ENCODE measurements around the gene BCAP31.
A peak's percentile ranks its signal among the peaks of the same experiment; 100 is the strongest.

BCAP31 gene

DNA sequence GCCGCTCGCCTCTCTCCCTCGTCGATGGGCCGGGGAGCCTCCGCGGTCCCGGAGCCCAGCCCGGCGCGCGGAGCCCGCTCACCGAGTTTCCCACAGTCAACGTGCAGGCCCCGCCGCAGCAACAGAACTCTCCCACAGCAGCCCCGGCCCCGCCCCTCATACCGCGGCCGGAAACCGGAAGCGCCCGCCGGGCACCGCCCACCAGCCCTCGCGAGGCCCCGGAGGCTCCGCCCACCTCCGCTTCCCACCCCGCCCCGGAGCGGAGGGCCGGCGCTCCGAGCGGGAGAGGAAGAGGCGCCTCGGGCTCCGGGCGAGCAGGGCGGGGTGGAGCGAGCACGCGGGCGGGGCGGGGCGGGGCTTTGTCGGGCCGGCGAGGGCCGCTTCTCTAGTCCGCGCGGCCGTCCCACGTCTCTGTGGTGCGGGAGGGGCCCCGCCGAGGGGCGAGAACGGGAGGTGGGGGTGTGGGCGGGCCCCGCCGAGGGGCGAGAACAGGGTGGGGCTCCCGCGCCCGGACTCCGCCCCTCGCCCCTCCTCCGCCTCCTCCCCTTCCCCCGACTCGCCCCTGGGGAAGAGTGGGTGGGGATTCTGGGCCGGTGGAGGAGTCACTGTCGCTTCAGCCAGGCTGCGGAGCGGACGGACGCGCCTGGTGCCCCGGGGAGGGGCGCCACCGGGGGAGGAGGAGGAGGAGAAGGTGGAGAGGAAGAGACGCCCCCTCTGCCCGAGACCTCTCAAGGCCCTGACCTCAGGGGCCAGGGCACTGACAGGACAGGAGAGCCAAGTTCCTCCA, at the start of gene BCAP31, which contains the start of gene ABCD1:
Gene BCAP31 (minus strand): TSS at position 136 of the 787 bp plus-strand sequence. CDS start 1,143 bp downstream, outside the sequence.
Gene ABCD1 (plus strand): TSS at position 605 of the 787 bp plus-strand sequence. CDS start 411 bp downstream, outside the sequence.
- DNase-seq: peak; percentile 89

DNA sequence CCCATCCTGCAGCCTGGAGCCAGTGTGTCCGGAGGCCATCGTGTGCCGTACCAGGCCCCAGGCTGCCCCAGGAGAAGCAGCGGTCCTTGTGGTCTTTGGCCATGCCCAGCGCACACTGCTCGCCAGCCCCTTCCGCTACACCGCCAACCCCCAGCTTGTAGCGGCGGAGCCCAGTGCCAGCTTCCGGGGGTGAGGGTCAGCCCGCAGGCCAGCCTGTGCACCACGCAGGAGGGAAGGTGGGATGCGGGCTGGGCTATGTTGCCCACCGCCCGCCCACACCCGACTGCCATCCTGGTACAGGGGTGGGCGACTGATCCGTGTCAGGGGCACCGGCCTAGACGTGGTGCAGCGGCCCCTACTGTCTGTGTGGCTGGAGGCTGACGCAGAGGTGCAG, 49.0 kb upstream of the BCAP31 start:
- no peak for DNase-seq

DNA sequence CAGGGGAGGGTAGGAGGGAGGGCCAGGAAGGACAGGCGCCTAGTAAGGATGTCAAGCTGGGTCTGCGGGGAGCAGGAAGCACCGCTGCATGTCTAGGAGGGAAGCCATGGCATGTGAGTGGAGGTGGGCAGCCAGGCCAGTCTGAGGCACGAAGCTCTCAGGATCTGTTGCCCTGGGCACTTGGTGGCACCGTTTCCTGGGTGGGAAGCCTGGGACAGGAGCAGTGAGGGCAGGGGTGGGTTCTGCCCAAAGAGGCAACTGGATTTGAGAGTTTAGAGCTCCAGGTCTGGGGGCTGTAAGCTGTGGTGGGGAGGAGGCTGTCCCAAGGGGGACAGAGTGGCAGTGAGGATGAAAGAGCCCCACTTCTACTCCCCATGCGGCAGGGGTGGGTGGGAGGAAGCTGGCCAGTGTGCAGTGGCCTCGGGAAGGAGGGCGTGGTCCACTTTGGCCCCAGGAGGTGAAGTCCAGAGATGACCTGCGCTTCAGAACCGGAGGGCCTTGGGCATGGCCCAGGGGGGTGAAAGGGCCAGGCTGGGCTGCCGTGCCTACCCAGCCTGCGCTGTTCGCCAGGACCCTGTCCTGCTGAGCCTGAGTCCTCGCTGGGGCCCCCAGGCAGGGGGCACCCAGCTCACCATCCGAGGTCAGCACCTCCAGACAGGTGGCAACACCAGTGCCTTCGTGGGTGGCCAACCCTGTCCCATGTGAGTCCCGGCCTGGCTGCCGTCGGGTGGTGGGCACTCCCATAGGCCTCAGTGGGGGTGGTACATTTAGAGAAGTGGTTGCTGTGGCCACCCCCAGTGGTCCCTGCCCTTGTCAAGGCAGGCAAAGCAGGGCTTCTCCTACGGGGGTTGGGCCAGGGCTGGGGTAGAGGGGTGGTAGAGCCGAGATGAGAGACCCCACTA, 48.4 kb upstream of the BCAP31 start:
- DNase-seq: no peak

DNA sequence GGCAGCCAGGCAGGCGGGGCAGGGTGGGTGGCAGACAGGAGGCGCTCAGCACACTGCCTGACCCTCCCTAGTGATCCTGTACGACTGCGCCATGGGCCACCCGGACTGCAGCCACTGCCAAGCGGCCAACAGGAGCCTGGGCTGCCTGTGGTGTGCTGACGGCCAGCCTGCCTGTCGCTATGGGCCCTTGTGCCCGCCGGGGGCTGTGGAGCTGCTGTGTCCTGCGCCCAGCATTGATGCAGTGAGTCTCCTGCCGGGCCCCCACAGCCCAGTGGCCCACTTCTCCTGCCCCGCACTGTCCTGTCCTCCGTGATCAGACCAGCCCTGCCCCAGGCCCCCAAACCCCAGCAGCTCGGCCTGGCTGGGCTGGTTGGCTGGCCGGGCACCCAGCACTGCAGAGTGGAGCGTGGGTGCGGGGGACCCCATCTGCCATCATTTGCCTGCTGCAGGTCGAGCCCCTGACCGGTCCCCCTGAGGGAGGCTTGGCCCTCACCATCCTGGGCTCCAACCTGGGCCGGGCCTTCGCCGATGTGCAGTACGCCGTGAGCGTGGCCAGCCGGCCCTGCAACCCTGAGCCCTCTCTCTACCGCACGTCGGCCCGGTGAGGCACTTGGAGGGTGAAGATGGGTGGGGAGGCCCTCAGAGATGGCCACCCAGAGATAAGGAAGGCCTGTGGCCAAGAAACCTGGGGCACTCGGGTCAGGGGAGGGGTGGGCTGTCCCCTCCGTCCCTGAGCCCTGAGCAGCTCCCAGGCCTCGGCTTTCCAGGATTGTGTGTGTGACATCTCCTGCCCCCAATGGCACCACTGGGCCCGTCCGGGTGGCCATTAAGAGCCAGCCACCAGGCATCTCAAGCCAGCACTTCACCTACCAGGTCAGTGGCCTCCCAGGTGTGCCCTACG, 47.5 kb upstream of the BCAP31 start:
- DNase-seq: no peak

DNA sequence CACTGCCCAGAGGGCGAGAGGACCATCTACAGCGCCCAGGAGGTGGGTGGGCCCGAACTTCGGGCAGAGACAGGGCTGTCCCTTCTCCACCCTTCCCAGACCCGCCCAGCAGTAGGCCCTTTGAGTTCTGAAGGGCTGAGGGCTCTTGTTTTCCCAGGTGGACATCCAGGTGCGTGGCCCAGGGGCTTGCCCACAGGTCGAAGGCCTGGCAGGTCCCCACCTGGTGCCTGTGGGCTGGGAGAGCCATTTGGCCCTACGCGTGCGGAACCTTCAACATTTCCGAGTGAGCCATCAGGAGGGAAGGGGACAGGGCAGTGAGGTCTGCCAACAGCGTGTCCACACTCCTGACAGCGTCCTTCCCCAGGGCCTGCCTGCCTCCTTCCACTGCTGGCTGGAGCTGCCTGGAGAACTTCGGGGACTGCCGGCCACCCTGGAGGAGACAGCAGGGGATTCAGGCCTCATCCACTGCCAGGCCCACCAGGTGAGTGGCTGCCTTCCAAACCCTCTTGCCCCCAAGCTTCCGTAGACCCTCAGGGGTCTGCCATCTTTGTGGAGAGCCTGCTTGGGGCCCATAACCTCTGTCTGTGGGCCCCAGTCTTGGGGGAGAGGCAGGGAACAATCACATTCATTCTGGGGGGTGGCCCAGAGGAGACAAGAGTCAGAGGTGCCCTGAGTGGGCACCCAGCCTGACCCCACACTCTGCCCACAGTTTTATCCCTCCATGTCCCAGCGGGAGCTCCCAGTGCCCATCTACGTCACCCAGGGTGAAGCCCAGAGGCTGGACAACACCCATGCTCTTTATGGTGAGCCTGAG, 46.6 kb upstream of the BCAP31 start:
- DNase-seq: no peak

DNA sequence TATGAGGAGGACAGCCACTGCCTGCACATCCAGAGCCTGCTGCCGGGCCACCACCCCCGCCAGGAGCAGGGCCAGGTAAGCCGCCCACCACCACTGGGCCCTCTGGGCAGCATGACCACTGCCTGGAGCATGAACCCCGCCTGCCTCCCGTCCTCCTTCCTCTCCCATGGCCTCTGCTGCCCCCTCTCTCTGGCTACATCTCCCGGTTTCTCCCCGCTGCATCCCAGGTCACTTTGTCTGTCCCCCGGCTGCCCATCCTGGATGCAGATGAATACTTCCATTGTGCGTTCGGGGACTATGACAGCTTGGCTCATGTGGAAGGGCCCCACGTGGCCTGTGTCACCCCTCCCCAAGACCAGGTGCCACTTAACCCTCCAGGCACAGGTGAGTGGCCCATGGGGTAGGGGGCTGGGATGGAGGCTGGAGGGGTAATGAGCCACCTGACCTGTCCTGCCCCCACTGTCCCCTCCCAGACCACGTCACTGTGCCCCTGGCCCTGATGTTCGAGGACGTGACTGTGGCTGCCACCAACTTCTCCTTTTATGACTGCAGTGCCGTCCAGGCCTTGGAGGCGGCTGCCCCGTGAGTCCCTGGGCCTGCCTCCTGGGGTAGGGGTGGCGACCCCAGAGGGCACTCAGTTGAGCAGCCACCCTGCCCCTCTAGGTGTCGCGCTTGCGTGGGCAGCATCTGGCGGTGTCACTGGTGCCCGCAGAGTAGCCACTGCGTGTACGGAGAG, 45.8 kb upstream of the BCAP31 start:
- DNase-seq: no peak

DNA sequence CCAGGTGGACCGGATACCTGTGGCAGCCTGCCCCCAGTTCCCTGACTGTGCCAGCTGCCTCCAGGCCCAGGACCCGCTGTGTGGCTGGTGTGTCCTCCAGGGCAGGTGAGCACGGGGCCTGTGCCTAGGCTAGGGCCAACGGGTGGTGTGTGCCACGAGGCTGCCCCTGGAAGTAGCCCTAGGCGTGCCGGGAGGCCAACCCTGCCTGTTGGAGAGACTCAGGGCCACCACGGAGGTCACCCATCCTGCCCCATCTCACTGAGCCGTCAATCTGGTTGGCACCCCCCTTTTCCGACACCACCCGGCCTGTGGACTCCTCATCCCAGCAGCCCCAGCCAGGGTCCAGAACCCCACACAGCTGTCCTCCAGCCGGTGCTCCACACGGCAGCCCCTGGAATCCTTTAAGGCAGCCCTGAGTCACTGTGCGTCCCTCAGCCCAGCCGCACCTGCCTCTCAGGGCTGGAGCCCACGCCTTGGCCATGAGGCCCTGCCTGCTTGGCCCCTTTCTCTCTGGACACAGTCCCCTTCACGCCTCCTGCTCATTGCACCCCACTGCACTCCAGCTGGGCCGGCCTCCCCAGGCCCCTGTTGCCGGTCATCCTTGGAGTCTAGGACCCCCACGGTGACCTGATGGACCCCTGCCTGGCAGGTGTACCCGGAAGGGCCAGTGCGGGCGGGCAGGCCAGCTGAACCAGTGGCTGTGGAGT, 45.1 kb upstream of the BCAP31 start:
- no peak for DNase-seq

DNA sequence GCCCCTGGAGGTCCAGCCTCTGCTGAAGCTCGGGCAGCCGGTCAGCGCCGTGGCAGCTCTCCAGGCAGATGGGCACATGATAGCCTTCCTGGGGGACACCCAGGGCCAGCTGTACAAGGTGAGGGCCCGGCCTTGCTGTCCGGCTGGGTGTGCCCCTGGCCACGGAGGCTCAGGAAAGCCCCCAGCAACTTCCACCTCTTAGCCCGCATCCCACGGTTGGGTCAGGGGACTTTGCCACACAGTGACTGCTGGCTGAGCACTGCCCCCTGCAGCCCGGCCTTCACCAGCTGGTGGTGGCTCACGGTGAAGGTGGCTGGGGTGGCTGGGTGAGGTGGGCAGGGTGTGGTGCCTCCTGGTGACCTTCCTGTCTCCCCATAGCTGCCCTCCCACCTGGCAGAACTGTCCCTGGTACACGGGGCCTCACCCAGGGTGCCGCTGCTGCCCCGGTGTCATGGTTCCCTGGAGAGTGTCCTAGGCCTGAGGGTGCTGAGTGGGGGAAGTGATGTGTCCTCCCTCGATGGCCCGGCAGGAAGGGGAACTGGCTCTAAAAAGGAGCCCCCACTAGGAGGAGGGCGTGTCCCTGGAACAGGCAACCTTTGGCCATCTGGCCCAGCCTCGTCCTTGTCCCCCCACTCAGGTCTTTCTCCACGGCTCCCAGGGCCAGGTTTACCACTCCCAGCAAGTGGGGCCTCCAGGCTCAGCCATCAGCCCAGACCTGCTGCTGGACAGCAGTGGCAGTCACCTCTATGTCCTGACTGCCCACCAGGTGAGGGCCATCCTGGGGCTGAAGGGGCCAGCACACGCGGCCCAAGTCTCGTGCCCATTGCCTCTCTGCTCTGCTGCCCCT, 44.3 kb upstream of the BCAP31 start:
- DNase-seq: no peak

DNA sequence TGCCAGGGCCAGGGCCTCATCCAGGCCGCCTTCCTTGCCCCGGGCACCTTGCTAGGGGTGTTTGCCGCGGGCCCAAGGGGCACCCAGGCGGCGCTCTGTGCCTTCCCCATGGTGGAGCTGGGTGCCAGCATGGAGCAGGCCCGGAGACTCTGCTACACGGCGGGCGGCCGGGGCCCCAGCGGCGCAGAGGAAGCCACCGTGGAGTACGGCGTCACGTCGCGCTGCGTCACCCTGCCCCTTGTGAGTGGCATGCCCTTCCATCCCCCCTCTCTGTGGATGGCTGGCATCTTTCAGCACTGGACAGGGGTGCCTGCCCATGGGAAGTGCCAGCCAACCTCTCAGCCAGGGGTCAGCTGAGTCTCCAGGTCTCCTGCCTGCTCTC, 43.5 kb upstream of the BCAP31 start:
- DNase-seq: no peak

DNA sequence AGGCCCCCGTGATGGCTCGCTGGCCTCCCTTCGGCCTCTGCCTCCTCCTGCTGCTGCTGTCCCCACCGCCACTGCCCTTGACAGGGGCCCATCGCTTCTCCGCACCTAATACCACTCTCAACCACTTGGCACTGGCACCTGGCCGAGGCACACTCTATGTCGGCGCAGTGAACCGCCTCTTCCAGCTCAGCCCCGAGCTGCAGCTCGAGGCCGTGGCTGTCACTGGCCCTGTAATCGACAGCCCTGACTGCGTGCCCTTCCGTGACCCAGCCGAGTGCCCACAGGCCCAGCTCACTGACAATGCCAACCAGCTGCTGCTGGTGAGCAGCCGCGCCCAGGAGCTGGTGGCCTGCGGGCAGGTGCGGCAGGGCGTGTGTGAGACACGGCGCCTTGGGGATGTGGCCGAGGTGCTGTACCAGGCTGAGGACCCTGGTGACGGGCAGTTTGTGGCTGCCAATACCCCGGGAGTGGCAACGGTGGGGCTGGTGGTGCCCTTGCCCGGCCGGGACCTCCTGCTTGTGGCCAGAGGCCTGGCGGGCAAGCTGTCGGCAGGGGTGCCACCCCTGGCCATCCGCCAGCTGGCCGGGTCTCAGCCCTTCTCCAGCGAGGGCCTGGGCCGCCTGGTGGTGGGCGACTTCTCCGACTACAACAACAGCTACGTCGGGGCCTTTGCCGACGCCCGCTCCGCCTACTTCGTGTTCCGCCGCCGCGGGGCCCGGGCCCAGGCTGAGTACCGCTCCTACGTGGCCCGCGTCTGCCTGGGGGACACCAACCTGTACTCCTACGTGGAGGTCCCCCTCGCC, 42.9 kb upstream of the BCAP31 start:
- no peak for DNase-seq

DNA sequence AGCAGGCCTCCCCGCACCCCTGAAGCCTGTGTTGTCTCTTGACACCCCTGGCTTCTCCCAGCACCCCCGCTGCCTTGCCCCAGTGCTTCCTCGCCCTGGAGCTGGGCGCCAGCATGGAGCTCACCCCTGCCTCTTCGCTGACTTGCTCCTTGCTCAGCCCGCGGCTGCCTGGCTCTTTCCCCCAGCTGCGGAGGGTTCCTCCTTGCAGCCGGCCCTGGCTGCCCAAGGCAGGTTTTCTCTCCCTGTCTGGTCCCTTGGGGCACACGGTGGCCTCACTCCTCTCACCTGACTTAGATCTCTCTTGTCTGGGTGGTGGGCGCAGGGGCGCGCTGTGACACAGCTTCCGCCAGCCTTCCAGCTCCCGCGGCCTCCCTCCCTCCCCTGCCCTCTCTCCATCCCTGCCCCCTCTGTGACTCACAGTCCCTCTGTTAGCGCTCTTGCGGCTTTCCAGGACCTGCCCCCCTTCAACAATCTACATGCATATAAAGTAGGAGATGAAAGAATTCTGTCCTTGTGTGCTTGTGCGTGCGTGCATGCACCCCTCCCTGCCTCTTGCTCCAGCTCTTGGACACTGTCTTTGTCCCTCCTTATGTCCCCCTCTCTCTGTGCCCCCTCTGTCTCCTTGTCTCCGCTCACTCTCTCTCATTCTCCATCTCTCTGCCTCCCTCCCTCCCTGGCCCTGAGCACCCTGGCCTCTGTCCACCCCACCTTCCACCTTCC, 42.1 kb upstream of the BCAP31 start:
- DNase-seq: peak; percentile 21

DNA sequence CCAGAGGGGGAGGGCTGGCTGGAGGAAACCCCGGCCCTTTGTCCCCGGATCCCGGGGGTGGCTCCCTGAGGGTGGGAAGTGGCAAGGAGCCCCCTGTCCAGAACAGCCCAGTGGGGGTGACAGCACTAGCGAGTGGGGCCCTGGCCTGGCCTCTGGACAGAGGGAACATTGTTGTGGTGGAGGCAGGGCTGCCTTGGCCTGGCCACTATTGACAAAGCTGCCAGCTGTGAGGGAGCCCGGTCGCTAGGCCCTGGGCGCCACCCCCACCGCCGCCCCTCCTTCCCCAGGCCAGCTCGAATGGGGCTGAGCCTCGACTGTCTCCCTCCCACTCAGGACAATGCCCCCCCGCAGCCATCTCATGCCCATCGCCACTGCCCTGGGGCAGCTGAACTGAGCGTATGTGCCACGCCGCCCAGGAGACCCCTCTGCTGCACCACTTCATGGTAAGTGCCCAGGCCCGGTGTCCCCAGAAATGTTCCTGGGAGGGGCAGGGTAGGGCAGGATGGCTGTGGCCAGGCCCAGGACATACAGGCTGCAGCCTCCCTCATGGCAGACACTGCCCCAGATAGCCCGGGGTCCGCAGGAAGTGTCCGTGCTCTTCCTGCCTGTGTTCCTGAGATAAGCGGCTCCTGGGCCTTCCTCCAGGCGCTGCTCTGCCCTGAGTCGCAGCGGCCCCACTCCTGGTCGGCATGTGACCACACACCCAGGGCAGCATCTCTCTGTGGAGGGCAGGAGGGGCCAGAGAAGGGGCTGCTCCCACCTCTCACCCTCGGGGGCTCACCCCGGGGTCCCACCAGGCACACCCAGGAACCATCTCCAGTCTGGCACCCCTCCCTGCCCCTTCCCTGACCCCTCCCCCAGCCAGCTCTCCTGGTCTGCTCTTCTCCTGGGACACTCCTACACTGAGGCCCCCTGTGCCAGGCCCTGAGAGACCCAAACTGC, 41.2 kb upstream of the BCAP31 start:
- no peak for DNase-seq

DNA sequence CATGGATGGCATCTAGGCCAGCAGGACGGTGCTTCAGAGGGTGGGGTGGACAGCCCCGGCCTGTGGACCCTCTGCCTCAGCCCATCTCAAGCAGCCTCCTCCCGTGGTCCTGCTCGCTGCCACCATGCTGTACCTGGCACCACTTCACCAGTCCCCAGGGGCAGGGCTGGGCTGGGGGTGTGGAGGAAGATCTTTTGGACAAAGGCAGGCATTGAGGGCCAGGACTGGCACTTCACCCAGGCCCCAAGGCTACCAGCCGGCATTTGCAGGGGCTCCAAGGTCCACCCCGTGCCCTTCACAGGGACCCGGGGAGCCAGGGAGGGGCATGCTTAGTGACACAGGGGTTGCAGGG, 40.6 kb upstream of the BCAP31 start:
- no peak for DNase-seq

DNA sequence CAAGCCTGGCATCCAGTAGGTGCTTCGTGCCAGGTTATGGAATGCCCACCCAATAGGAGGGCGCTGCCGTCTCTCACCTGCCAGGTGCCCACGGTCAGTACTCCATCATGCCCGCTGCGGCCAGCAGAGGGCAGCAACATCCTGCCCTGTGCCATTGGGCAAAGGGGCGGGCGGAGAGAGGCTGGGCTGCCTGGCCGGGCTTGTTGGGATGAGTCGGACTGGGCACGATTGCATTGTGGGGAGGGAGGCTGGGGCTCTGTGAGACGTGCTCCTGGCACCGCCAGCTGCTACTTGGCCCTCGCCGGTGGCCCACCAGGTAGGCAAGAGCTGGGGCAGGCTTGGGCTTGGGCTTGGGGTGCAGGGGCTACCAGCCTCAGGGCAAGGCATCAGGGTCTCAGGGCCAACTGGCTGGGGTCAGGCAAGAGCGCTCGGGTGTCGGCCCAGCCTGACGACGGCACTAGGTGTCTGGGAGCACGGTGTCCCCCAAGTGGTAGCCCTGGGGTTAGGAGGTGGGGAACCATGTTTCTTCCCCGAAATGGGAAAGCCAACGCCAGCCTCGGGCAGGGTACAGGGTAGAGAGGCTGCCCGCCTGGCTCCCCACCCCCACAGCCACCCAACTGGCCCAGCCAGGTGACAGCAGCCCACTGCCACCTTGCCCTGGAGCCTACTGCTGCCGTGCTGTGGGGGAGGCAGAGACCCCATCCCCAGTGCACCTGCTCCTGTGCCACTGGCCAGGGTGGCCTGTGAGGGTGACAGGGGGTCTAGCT, 40.0 kb upstream of the BCAP31 start, which contains the start of gene PLXNB3:
Gene PLXNB3 (plus strand): TSS at position 261 of the 767 bp plus-strand sequence. CDS start 1,287 bp downstream, outside the sequence.
- DNase-seq: peak; percentile 51

DNA sequence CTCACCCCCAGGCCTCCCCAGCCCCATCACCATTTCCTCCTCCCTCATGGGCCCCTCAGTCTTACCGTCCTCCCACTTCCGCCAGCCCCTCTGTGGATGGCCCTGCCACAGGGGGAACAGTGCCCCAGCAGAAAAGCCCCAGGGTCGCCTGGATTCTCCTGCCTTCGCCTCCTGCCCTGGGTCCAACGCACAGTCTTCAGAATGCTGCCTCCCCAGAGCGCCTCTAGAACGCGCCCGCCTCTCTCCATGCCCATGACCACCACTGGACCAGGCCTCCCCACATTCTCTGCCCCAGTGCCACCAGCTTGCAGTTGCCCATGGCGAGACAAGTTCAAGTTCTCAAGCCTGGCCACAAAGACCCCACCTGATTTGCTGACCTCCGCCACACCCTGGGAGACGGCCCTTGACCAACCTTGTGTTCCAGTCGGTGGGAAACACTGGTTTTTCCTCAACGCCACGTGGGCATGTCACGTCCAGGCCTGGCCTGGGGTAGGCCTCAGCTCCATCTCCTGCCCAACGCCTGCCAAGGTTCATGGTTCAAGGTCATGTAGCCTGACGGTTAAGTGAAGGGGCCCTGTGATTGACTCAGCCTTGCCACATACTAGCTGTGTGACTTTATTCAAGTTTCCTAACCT, 39.2 kb upstream of the BCAP31 start:
- no peak for DNase-seq

Data from stimulated activated naive CD4-positive, alpha-beta T cell treated with Interleukin-2 at 50 U/mL for 16 hours (primary cell).